CD14-positive monocyte (primary cell): ENCODE results near the gene DNAJC18. TPM values are rescaled to one million over a fixed set of nuclear protein-coding genes. Genes with fewer than 3 reads are reported as not detected.
A peak's percentile ranks its signal among the peaks of the same experiment; 100 is the strongest.

Experiments
- DNase-seq, 3 donors: peaks; one replicate each; pipeline ENCODE4 v3.0.0-alpha.2; 2011 to 2022
- H2AFZ ChIP-seq: 2 replicates; pipeline ENCODE4 v1.6.0; 2012; ENCODE audit warnings: mild to moderate bottlenecking, low read depth, low read length, inconsistent platforms; ENCODE audit not compliant: insufficient read depth, poor library complexity, severe bottlenecking
- H3K27ac ChIP-seq, 2 donors: 1 replicate in 1 of 2; 2 replicates in 1 of 2; pipeline ENCODE4 v1.5.1; 2012 to 2013; ENCODE audit warnings: low read length in 2 of 2, control low read depth in 1 of 2, inconsistent platforms in 1 of 2, low read depth in 1 of 2, mild to moderate bottlenecking in 1 of 2
- H3K27me3 ChIP-seq, 2 donors: one replicate each; pipeline versions ENCODE4 v1.6.0 to v1.6.1; 2011 to 2013; ENCODE audit warnings: low read length in 2 of 2; ENCODE audit not compliant: control insufficient read depth in 2 of 2, insufficient read depth in 2 of 2
- H3K36me3 ChIP-seq, 2 donors: replicated peaks in 1 of 2; 1 replicate in 1 of 2; 2 replicates in 1 of 2; pipeline versions ENCODE4 v1.5.1 to v1.6.1; 2012 to 2013; ENCODE audit warnings: low read length in 2 of 2, control low read depth in 1 of 2, inconsistent platforms in 1 of 2, mild to moderate bottlenecking in 1 of 2; ENCODE audit not compliant: insufficient read depth in 2 of 2, control insufficient read depth in 1 of 2
- H3K4me1 ChIP-seq, 2 donors: 1 replicate in 1 of 2; 2 replicates in 1 of 2; pipeline versions ENCODE4 v1.5.1 to v1.6.1; 2012 to 2013; ENCODE audit warnings: low read length in 2 of 2, control low read depth in 1 of 2, inconsistent platforms in 1 of 2, mild to moderate bottlenecking in 1 of 2, moderate library complexity in 1 of 2; ENCODE audit not compliant: insufficient read depth in 2 of 2, control insufficient read depth in 1 of 2
- H3K4me2 ChIP-seq: replicated peaks from 2 replicates; pipeline ENCODE3; 2012; ENCODE audit warnings: low read length, moderate library complexity, mild to moderate bottlenecking; ENCODE audit not compliant: poor library complexity, severe bottlenecking; ENCODE audit errors: extremely low read depth
- H3K4me3 ChIP-seq, 3 experiments: fragments of 200-600 bp in 1 of 3; sonication (generic) in 1 of 3; replicated peaks in 1 of 3; 1 replicate in 2 of 3; 2 replicates in 1 of 3; pipeline ENCODE4 v1.5.1; 2011 to 2013; ENCODE audit warnings: low read length in 3 of 3, mild to moderate bottlenecking in 3 of 3, control low read depth in 2 of 3, low read depth in 2 of 3, inconsistent platforms in 1 of 3, moderate library complexity in 1 of 3
- H3K79me2 ChIP-seq: 2 replicates; pipeline ENCODE4 v1.6.0; 2012; ENCODE audit warnings: mild to moderate bottlenecking, control low read depth, inconsistent platforms, low read length, moderate library complexity; ENCODE audit not compliant: insufficient read depth
- H3K9ac ChIP-seq: 2 replicates; pipeline ENCODE4 v1.6.0; 2017; ENCODE audit warnings: low read length, mild to moderate bottlenecking; ENCODE audit not compliant: insufficient read depth, poor library complexity, severe bottlenecking
- H3K9me3 ChIP-seq, 2 donors: replicated peaks in 1 of 2; 1 replicate in 1 of 2; 2 replicates in 1 of 2; pipeline versions ENCODE4 v1.5.1 to v1.6.1; 2012 to 2013; ENCODE audit warnings: low read length in 2 of 2, control low read depth in 1 of 2; ENCODE audit not compliant: control insufficient read depth in 1 of 2, insufficient read depth in 1 of 2
- H4K20me1 ChIP-seq: 2 replicates; pipeline ENCODE4 v1.6.0; 2012; ENCODE audit warnings: mild to moderate bottlenecking, low read length, control low read depth, moderate library complexity; ENCODE audit not compliant: insufficient read depth
- H3K27ac Mint-ChIP-seq, 7 donors: one replicate each; pipeline ENCODE4 v1.8.0; 2020; ENCODE audit warnings: mild to moderate bottlenecking in 7 of 7, mixed read lengths in 7 of 7, moderate library complexity in 6 of 7, inconsistent platforms in 2 of 7
- H3K27me3 Mint-ChIP-seq, 3 donors: one replicate each; pipeline ENCODE4 v1.8.0; 2021 to 2022; ENCODE audit warnings: low read depth in 3 of 3, mild to moderate bottlenecking in 3 of 3, mixed read lengths in 3 of 3, moderate library complexity in 3 of 3, inconsistent platforms in 1 of 3
- H3K36me3 Mint-ChIP-seq, 2 donors: one replicate each; pipeline ENCODE4 v1.8.0; 2020; ENCODE audit warnings: mixed read lengths in 2 of 2, inconsistent platforms in 1 of 2, mild to moderate bottlenecking in 1 of 2
- H3K4me1 Mint-ChIP-seq: one replicate; pipeline ENCODE4 v1.8.0; 2020; ENCODE audit warnings: mild to moderate bottlenecking, mixed read lengths
- H3K4me3 Mint-ChIP-seq, 2 donors: one replicate each; pipeline ENCODE4 v1.8.0; 2020; ENCODE audit warnings: mild to moderate bottlenecking in 2 of 2, mixed read lengths in 2 of 2, moderate library complexity in 1 of 2
- H3K9me3 Mint-ChIP-seq, 7 donors: one replicate each; pipeline ENCODE4 v1.8.0; 2020 to 2022; ENCODE audit warnings: mixed read lengths in 7 of 7, mild to moderate bottlenecking in 6 of 7, moderate library complexity in 6 of 7, inconsistent platforms in 2 of 7
- CTCF ChIP-seq: fragments of 200-600 bp; IDR thresholded peaks from one replicate; pipeline ENCODE4 v1.8.0; 2022; ENCODE audit warnings: antibody characterized with exemption, mild to moderate bottlenecking
- WGBS: methylation state at CpG from one replicate; pipeline ENCODE4 v1.1.5; 2013; ENCODE audit warnings: missing lambda C conversion rate; ENCODE audit not compliant: insufficient coverage; 5-methylcytosine and 5-hydroxymethylcytosine counted together
- intact Hi-C, 2 donors: fragments of 100-400 bp; cut with micrococcal nuclease; formaldehyde crosslinking; loops; one replicate each; pipeline versions ENCODE4 v1.15.0 to v1.15.1; 2023
- polyA plus RNA-seq, 3 donors: library from polyadenylated mRNA; depleted of rRNA in 1 of 3; unstranded in 2 of 3; stranded (reverse) in 1 of 3; fragments of 300-500 nt in 2 of 3; fragments of >200 nt in 1 of 3; fragmentation: Illumina TruSeq in 2 of 3; gene quantifications; 1 replicate in 2 of 3; 2 replicates in 1 of 3; pipeline ENCODE4 v1.2.3, GENCODE V29; 2012 to 2021

DNAJC18 gene
- polyA plus RNA-seq, 3 donors = 0.87 to 2.6 (median 2.2) TPM

GRCh38 chr5:139446956-139447779, 7.8 kb upstream of the DNAJC18 start:
- Mint-ChIP-seq H3K36me3 (no peaks in the 10 kb centered on the region), H3K27me3 (peaks cover 1 to 5% (median 2%) of the 10 kb centered on the region in 3 donors), H3K4me3 (no peak overlapping the region), H3K27ac (no peak overlapping the region), H3K9me3 (no peaks in the 10 kb centered on the region), H3K4me1 (peaks cover 14% of the 10 kb centered on the region)
- Histone ChIP-seq H3K9ac (no peak overlapping the region), H3K4me1 (no peaks in the 10 kb centered on the region), H3K27me3 (no peaks in the 10 kb centered on the region), H4K20me1 (no peaks in the 10 kb centered on the region), H3K27ac (no peak overlapping the region), H3K9me3 (no peaks in the 10 kb centered on the region), H3K4me2 (no peak overlapping the region), H3K4me3 (no peak overlapping the region), H3K36me3 (no peaks in the 10 kb centered on the region), H2AFZ (no peak overlapping the region), H3K79me2 (no peaks in the 10 kb centered on the region)
- intact Hi-C loops = no loop called here
- TF ChIP-seq CTCF = no peak
- no peak for DNase-seq
- WGBS = 100% methylated on average over 1 of the region's 5 CpGs

- DNase-seq = no peak
- peak overlapping the region in 1 of 7 donors; percentile 66 for H3K27ac Mint-ChIP-seq
- Histone ChIP-seq H3K4me1 (no peaks in the 10 kb centered on the region), H3K27me3 (no peaks in the 10 kb centered on the region), H3K4me2 (no peak overlapping the region), H4K20me1 (no peaks in the 10 kb centered on the region), H3K27ac (no peak overlapping the region), H3K9ac (no peak overlapping the region), H2AFZ (no peak overlapping the region), H3K9me3 (no peaks in the 10 kb centered on the region), H3K4me3 (no peak overlapping the region), H3K36me3 (no peaks in the 10 kb centered on the region), H3K79me2 (no peaks in the 10 kb centered on the region)
- peaks cover 1 to 5% (median 2%) of the 10 kb centered on the region in 3 donors for H3K27me3 Mint-ChIP-seq
- no peaks in the 10 kb centered on the region for H3K9me3 Mint-ChIP-seq
- peaks cover 14% of the 10 kb centered on the region for H3K4me1 Mint-ChIP-seq
- H3K4me3 Mint-ChIP-seq = no peak overlapping the region
- intact Hi-C loops = no loop called here
- WGBS = 85% methylated on average over 5 of the region's 7 CpGs
- no peaks in the 10 kb centered on the region for H3K36me3 Mint-ChIP-seq
- no peak for TF ChIP-seq CTCF
Observed at GRCh38 chr5:139445325-139446170, 6.2 kb upstream of the DNAJC18 start.
